ENCODE measurements around the gene JPT1.
"Not testable (repeated sequence)": the region's sequence is repeated elsewhere in the genome, so short reads cannot be mapped to it uniquely, and the experiment has no call there.

Gene JPT1

GRCh38 chr17:75130059-75130631, 24.2 kb downstream of the JPT1 start:
- DNase-seq (ENCODE audit: low spot score): no peak

GRCh38 chr17:75129576-75129975, 24.7 kb downstream of the JPT1 start:
- no peak for DNase-seq (ENCODE audit: low spot score)

GRCh38 chr17:75128694-75129505, 25.4 kb downstream of the JPT1 start:
- no peak for DNase-seq (ENCODE audit: low spot score)

GRCh38 chr17:75127936-75128335, 26.4 kb downstream of the JPT1 start:
- not testable (repeated sequence) for DNase-seq (ENCODE audit: low spot score)

GRCh38 chr17:75126954-75127353, 27.4 kb downstream of the JPT1 start:
- no peak for DNase-seq (ENCODE audit: low spot score)

GRCh38 chr17:75125984-75126383, 28.3 kb downstream of the JPT1 start:
- DNase-seq (ENCODE audit: low spot score): no peak

- no peak for DNase-seq (ENCODE audit: low spot score)
These were observed 29.5 kb downstream of the JPT1 start for GRCh38 chr17:75124819-75125162.

- DNase-seq (ENCODE audit: low spot score): peak; percentile 84
These were observed 30.1 kb downstream of the JPT1 start for GRCh38 chr17:75124041-75124818.

- DNase-seq (ENCODE audit: low spot score): no peak
These were observed 36.0 kb downstream of the JPT1 start for GRCh38 chr17:75118307-75118706.

- DNase-seq (ENCODE audit: low spot score): no peak
These were observed 37.6 kb downstream of the JPT1 start for GRCh38 chr17:75116737-75117136.

GRCh38 chr17:75115555-75115954, 38.8 kb downstream of the JPT1 start:
- DNase-seq (ENCODE audit: low spot score): no peak

GRCh38 chr17:75114552-75115314, 39.6 kb downstream of the JPT1 start:
- DNase-seq (ENCODE audit: low spot score): no peak

- peak; percentile 96 for DNase-seq (ENCODE audit: low spot score)
These were observed 40.3 kb downstream of the JPT1 start for GRCh38 chr17:75113798-75114551.

GRCh38 chr17:75111777-75112335, 42.5 kb downstream of the JPT1 start:
- no peak for DNase-seq (ENCODE audit: low spot score)

- DNase-seq (ENCODE audit: low spot score): no peak
These were observed 43.9 kb downstream of the JPT1 start for GRCh38 chr17:75110234-75110937.

- DNase-seq (ENCODE audit: low spot score): peak; percentile 93
These were observed 44.7 kb downstream of the JPT1 start, which contains the start of gene ARMC7 for GRCh38 chr17:75109407-75110233. ARMC7 (plus strand) TSS chr17:75109969; CDS start chr17:75110289, 320 bp downstream.

- no peak for DNase-seq (ENCODE audit: low spot score)
These were observed 45.3 kb downstream of the JPT1 start for GRCh38 chr17:75109046-75109406.

- no peak for DNase-seq (ENCODE audit: low spot score)
These were observed 46.1 kb downstream of the JPT1 start for GRCh38 chr17:75108193-75108592.

Measured in activated CD4-positive, alpha-beta T cell treated with anti-CD3 and anti-CD28 coated beads, Interleukin-2, Interleukin-4, amounts not matched to agents 100 ng/mL and 50 ng/mL, durations not matched to agents 16 hours and 8 hours (primary cell).